HG03196 (cell line): ENCODE data around the gene ASTN2.

Experiments used
- ATAC-seq: cut with Tn5 transposase; IDR thresholded peaks from one replicate; pipeline ENCODE4 v1.9.1; 2021; ENCODE audit not compliant: unreplicated experiment

Gene ASTN2

GRCh38 chr9:117035546-117035945, 379.3 kb downstream of the ASTN2 start:
- no peak for ATAC-seq

- no peak for ATAC-seq
Measured at GRCh38 chr9:117034866-117035265, 380.0 kb downstream of the ASTN2 start.

- ATAC-seq, result no peak
Measured at GRCh38 chr9:117030254-117030768, 384.5 kb downstream of the ASTN2 start.

DNA sequence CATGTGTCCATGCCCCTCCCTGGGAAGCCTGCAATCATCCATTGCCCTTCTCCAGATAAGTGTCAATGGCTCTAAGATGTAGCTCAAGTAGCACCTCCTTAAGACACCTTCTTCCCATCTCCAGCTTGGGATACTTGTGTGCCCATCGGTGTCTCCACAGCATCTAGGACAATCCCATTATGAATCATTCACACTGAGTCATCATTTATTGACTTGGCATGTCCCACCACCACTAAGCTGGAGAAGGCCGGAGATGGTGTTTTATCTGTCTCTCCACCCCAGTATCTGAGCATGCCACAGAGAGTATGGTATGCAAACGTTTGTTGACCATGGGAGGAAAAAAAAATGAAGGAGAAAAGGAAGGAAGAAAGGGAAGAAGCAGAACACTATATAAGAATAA, 385.5 kb downstream of the ASTN2 start:
- ATAC-seq, result no peak

GRCh38 chr9:117028103-117028858, 386.6 kb downstream of the ASTN2 start:
- ATAC-seq, result no peak

DNA sequence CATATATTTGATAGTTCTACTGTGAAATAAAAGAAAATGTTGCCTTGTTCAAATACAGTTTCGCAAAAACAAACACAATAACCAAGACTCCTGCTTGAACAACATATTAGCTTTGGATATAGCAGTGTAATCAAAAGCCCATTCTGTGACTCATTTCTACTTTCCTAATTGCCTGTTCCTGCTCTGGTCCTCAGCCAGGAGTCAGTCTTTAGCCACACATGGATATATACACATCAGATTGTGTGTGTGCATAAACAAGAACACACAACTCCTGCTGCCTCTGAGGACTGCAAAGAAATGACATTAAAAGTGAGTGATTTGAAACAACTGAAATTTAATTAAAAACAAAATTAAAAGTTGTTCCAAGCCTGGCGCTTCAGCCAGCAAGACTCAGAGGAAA, 393.0 kb downstream of the ASTN2 start:
- ATAC-seq, result no peak

GRCh38 chr9:117018966-117019617, 395.8 kb downstream of the ASTN2 start:
- no peak for ATAC-seq

GRCh38 chr9:117017414-117017985, 397.4 kb downstream of the ASTN2 start:
- ATAC-seq, result no peak

DNA sequence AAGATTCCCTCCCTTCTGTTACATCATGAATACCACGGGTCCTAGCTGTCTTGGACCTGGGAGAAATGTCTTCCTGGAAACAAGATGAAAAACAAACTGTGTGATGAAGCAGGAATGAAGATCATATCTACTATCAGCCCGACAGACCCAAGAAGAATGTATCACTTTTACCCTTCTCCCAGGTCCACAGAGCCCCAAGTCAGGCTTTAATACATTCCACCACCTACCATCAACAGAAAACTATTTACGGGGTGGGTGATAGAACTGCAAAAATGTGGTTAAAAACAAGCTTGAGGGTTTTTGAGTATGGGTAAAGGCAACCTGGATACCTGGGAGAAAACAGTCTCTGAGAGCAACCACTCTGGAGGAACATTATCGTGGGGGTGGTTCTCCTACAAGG, 400.8 kb downstream of the ASTN2 start:
- ATAC-seq, result no peak

DNA sequence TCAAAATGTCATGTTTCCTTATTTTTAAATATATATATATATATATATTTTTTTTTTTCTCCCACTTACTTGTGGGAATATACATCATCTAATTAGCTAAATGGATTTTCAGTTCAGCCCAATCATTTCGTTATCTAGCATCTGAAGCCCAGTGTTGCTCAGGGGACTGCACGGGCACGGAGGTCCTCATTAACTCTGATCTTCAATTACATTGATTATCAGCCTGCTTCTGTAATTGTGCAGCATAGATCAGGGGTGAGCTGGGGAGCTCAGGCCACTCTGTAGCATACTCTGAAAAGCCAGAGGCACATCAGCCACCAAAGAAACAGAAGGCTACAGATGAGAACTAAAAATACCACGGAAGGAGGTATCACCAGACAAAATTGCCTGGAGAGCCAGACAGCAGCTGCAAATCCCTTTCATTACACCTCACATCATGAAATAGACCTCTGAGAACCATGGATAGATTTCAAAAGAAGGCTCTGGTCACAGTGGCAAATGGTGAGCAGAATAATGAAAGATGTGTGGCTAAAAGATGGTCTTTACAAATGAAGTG, 401.3 kb downstream of the ASTN2 start:
- ATAC-seq, result no peak

DNA sequence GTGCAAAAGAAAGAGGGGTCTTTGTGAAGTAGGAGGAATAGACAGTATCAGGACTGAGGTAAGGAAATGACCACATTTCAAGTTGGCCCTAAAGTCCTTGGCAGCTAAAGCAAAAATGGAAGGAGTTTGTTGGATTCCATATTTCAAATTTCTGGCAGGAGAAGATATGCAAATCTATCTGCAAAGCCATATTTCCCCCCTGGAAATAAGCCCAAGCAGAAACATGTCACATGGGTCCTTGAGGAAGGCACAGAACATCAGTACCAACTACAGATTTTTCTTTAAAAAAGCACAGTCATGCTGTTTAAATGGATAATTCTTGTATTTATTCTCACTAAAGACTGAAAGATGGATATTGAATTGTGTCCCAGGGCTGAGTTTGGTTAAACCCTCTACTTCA, 404.8 kb downstream of the ASTN2 start:
- no peak for ATAC-seq

- no peak for ATAC-seq
Measured at GRCh38 chr9:117008876-117009275, 406.0 kb downstream of the ASTN2 start.

DNA sequence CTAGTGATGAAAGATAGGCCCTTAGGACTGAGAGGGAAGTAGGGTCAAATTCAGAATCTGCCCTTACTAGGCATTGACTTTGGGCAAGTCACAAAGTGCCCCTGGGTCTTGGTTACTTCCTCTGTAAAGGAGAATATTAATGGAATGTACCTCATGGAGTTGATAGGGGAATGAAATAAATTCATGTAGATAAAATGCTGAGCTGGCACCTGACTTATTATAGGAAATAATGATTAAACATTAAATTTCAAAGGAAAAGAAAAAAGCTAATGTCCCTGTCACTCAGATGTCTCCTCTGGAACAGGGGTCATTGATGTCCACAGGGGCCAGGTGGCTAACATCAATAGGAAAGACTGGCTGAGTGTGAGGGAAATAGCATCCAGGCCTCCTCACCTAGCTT, 406.4 kb downstream of the ASTN2 start:
- no peak for ATAC-seq

GRCh38 chr9:117002686-117003085, 412.2 kb downstream of the ASTN2 start:
- ATAC-seq, result no peak

DNA sequence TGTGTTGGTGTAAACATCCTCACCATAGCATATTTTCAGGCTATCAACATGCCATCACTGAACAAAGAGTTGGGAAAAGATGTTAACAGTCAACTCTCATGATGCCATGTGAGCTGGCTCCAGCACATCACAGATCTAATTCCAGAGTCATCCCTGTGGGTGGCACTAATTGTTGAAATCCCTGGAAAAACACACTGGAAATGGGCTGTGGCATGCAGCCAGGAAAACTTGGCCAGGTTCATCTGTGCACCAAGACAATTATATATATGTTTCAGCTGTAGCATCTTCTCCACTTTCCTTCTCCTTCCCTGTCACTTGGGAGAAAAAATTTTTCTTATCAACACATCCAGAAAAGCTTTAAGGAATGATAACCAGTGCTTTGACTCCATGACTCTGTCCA, 414.0 kb downstream of the ASTN2 start:
- no peak for ATAC-seq

DNA sequence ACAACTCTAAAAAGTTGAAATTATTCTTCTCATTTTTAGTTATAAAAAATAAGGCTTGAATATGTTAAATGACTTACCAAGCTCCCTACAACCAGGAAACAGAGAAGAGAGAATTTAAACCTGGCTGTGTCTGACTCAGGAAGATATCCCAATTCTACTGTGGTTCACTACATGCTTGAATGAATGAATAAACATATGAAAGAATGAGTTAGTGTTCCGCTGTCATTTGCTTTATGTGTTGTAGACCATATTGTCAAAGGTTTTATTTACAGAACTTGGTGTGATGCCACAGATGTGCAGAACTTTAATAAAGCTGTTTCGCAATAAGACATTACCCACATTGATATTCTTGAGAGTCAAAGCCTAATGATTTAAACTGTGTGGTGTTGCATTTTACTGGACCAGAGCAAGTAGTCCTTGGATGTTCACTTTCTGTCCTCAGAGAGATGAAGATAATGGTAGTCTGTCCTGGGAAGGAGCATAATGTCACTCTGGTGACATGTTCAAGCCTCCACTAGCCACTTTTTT, 414.6 kb downstream of the ASTN2 start:
- no peak for ATAC-seq

DNA sequence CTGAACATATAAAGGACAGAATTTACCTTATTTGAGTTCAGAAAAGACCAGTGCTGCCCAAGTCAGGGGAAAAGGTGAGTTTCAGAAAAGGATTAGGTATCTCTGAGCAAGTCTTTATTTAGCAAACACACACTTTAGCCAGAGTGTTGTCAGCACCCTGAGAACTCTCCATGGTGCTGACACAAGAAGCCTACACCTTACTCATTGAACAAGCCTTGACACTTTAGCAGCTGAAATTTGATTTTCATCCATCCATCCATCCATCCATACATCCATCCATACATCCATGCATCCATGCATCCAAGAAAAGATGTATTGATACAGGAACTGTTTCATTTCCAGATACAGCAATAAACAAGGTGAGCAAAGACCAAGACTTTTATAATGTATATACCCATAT, 416.6 kb downstream of the ASTN2 start:
- ATAC-seq, result no peak

DNA sequence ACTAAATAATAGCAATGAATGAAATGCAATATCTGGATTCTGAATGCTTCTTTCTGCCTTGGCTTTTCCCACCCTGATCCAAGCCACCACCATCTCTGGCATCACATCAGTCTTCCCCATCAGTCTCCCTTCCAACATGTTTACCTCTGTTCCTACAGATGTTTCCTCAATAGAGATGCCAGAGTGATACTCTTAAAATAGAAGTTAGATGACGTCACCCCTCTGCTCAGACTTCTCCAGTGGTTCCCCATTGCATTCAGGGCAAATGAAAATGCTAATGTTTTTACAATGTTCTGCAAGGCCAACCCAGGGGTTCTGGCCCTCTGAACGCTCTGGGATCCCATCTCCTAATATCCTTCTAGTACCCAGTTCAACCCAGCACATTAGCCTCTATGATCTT, 422.0 kb downstream of the ASTN2 start:
- no peak for ATAC-seq

DNA sequence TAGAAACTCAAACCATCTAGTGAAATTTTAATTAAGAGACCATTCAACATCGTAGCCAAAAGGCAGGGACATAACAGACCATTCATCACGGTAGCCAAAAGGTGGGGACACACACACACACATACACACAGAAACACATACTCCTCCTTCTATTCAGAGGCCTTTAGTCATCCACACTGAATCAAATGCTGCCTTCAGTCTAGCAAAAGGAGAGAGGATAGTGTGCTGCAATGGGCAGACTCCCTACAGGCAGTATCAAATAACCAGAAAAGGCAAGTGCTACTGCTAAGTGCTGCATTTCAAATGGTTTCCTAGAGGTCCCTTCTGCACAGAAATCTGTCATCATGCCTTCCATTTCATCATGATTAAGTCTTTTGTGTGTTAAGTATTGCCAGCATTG, 423.8 kb downstream of the ASTN2 start:
- no peak for ATAC-seq

DNA sequence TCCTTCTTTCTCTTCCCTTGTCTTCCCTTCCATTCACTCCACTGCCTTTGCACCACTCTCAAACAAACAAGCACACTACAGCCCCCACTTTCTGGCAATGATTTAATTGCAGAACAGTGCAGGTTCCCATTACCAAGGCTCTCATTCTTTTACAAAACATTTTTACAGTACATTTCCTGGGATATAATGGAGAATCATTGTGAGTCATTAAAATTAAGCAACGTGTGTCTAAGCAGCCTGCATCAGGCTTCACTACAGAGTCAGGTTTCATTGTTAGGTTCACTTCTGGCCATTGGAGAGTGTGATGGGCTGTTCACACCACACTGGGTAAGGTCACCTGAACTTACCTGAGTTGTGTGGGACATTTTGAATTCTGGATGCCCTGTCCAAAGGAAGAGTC, 424.3 kb downstream of the ASTN2 start:
- no peak for ATAC-seq

- ATAC-seq, result no peak
Measured at GRCh38 chr9:116987721-116988485, 427.0 kb downstream of the ASTN2 start.
